Eye (tissue), 1 donor: Measurements from ENCODE around the gene CPEB4.

ENCODE experiments used
- DNase-seq: peaks from one replicate; pipeline ENCODE4 v3.0.0-alpha.2; 2015

Gene CPEB4

DNA sequence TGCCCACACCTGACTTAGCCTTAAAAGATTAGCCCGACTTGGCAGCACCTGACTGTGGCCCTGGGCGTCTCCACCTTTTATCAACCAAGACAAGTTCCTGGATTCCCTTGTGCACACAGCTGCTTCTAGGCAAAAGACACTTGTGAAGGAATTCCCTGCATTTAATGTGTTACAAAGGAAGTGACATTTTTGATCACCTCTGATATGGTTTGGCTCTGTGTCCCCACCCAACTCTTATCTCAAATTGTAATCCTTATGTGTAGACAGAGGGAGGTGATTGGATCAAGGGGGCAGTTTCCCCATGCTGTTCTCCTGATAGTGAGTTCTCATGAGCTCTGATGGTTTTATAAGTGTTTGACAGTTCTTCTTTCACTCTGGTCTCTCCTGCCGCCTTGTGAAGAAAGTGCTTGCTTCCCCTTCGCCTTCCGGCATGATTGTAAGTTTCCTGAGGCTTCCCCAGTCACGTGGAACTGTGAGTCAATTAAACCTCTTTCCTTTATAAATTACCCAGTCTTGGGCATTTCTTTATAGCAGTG lies 2.6 kb upstream of the CPEB4 start:
- no peak for DNase-seq

DNA sequence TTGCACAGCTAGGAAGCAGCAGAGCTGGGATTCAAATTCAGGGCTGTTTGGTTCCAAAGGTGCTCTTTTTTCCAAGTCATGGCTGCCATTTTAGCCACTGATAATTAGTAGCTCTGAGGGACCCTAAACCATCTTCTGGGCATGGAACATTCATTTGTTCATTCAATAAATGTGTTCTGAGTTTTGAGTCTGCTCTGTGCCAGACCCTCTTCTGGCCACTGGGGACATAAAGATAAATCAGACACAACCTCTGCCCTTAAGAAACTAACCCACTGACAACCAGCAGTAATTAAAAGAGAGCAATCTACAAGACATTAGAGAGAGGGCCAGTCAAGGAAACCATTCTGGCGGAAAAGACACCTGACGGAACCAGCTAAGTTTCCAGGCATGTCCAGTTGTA lies 2.0 kb upstream of the CPEB4 start:
- no peak for DNase-seq

DNA sequence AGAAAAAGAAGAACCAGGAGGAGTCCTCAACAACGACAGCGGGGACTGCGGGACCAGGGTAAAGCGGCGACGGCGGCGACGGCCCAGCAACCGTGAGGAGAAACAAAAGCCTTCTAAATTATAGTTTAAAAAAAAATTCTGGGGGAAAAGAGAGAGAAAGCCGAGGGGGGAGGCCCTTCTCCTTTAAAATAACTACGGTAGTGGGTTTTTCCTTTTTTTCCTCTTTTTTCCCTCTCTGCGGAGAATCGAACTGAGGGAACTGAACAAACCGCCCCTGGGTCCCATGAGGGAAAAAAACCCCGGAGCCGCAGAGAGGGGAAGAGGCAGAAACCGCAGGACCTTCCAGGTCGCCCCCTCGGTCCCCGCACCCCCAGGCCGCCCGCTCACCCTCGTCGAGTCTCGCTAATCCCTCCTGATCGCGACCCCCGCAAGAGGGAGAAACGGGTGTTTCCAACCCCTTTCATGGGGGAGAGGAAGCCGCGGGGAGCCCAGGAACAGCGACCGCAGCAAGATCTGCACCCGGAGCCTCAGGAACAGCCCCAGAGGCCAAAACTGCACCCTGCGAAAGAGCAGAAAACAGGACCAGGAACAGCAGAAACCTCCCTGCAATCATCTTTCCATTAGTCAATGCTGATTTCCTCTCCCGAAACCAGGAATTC lies 453 bp downstream of the CPEB4 start:
- DNase-seq: peak; percentile 32

DNA sequence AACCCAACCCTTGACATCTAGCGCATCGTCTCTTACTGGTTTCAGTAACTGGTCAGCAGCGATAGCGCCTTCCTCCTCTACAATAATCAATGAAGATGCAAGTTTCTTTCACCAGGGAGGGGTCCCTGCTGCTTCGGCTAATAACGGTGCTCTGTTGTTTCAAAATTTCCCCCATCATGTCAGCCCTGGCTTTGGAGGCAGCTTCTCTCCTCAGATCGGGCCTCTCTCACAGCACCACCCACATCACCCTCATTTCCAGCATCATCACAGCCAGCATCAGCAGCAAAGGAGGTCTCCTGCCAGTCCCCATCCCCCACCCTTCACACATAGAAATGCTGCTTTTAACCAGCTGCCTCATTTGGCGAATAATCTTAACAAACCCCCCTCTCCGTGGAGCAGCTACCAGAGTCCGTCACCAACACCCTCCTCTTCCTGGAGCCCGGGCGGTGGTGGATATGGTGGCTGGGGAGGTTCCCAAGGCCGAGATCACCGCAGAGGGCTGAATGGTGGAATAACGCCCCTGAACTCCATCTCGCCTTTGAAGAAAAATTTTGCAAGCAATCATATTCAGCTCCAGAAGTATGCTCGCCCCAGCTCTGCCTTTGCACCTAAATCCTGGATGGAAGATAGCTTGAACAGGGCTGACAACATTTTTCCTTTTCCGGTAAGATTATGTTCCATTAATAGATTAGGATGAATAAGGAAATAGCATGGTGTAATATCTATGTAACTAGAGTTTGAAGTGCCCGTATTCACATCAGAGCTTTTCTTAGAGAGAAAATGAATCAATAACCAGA lies 2.2 kb downstream of the CPEB4 start:
- peak; percentile 71 for DNase-seq

DNA sequence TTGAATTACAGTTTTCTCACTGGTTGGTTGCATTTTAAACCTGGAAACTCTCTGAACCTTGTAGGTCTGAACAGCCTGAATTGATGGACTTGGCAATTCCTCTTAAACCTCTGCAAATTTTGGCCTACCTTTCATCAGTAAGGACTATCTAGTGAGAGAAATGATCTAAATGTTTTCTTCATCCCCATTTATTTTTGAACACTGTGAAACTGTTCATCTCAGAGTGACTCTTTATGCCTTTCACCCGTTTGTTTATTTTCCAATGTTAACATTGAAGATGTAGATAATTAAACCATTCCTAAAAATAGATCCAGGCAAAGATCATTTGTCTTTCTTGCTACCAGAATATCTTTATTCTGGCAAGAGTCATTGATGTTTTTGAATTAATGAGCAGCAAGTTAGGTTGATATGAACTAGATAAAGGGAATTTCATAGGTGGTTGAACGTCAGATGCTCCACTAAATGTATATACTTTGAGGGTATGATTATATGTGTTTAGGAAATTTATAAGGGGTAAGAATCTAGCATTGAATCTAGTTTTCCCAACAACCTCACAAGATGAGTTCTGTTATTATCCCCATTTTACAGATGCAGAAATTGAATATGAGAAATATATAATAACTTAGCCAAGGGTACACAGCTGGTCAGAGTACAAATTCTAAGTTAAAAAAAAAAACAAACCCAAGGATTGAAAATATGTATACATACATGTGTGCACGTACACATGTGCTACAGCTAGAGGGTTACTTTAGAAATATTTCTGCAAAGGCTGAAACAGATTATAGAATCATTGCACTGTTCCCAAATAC lies 3.4 kb downstream of the CPEB4 start:
- no peak for DNase-seq

DNA sequence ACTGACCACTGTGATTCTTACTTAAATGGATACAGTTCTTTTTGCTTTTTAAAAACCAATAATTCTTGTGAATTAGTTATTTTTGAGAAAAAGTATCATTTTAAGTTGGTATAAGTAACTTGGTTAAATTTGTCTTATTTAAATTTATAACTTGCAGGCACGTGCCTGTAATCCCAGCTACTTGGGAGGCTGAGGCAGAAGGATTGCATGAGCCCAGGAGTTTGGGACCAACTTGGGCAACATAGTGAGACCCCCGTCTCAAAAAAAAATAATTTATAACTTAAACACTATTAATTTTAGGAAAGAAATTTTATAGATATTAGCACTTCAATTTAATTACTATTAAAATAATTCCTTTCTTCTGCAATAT lies 5.0 kb downstream of the CPEB4 start:
- no peak for DNase-seq

DNA sequence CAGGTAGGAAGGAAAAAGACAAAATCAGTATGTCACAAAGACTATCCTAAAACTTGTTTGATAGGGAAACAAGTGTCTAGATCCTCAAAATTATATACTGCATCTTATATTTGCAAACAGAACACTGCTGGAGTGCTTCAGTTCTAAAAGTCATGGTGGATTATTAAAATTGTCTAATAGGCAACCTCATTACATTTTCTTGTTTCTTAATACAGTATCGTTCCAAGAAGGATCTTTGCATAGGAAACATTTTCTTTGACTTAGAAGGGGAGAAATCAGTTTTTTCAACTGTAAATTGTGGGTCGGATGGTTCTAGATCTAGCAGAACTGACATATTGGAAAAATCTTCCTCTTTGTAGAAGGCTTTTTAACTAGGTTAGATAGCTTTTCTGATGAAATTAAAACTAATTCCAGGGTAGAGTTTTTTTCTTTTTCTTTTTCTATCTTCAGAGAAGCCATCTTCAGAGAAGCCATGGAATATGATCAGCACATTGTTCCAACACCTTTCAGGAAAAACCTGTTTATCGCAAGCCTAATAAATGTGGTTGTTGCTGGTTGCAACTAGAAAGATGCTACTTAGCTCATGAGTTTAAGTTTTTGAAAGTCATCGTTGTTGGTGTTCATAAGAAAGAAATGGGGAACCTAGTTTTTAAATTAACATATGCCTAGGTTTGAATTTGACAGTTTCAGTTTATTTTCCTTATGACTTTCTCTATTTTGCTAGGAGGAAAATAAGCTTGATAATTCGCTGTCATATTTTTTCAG lies 7.4 kb downstream of the CPEB4 start:
- DNase-seq: no peak

DNA sequence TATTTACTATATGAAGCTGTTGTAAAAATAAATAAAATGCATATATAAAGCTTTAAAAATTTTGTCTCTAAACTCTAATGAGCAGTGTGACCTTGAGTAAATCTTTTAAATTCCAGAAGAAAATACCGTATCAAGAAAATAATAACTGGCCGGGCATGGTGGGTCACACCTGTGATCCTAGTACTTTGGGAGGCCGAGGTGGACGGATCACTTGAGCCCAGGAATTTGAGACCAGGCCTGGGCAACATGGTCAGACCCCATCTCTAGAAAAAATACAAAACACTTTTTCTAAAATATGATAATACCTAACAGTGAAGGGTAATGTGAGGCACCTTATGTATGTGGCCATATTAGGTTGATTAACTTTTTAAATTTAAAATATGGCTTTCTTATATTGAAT lies 8.5 kb downstream of the CPEB4 start:
- no peak for DNase-seq

DNA sequence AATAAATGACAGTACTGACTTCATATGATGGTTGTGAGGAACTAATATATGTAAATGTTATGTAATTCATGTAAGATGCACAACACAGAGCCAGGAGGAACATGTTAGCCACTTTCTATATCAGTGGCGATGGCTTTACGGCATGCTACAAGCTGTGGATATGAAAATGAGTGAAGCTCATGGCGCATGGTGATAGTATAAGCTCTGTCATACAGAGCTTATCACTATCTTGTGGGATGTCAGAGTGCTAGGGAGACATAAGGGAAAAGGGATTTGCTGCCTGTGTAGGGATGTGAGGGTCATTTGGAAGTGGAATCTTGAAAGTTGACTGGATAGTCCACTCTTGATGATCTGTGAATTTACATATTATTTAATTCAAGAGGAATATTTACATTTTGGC lies 13.6 kb downstream of the CPEB4 start:
- DNase-seq: no peak

DNA sequence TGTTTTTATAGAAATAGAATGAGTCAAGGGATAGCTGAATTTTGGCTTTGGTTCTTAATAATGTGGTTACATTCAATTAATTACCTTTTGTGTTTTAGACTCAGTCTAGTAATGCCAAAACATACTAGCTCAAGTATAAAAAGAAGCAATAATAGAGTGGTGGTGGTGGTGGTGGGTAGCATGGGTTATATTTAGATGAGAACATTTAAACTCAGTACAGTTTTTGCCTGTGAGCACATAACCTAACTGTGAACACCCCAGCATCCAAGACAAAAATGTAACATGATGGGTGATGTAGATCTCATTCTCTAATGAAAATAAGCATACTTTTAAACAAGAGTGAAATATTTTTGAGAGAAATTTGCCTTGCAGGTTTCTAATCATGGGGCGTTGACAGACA lies 14.2 kb downstream of the CPEB4 start:
- no peak for DNase-seq

DNA sequence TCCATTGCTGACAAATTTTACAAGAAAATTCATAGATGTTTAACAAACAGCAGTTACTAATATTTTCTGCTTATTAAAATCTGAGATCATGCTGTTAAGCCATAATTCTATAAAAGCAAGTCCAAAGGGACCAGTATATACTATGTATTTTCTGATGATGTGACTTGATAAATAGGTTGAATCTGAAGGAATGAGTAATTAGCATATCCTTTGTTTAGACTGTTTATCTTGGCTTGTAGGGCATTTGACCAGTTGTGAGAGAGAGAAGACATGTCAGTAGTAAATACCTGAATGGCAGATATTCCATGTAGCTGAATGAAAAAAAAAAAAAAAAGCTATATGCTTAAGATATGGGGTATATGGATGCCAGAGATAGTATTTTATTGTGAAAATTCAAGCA lies 14.6 kb downstream of the CPEB4 start:
- DNase-seq: no peak

DNA sequence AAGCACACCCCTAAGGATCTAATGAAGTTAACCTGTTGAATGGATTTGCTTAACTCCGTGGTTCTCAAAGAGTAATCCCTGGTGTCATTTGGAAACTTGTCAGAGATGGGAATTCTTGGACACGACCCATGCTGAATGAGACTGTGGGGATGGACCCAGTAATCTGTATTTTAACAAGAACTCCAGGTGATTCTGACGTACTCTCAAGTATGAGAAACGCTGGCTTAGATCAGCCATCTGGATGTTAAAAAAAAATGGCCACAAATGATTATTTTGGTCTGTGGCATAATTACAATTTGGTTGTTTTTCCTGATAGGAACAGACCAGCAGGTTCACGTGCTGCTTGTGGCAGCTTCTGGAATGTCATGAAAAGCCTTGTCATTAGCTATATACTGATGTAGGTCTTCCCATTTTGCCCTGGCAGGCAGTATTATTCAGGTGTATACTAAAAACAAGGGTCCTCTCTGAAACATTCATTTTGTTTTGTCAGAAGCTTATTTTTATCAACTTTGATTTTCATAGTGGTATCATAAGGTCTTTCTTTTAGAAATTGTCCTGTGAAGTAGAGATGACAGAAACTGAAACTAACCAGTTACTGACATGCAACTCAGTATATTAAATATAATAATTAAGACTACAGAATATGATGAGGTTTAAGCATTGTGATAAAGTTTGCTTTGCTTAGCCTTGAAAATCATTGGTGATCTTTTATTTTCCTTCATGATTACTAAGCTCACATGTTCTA lies 15.4 kb downstream of the CPEB4 start:
- no peak for DNase-seq

DNA sequence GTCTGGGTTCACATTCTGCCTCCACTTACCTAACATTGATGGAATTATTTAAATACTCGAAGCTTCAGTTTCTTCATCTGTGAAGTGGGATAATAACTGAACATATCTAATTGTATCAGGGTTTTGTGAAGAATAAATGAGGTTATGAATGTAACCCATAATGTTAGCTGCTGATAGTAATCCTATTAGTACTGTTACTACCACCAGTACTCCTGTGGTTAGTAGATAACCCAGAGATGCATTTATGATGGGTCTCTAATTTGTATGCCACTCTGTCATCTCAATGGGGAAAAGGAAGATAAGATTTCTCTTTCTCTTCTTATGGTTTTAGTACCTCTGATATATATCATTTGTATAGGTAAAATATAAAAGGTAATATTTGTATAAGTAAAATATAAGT lies 16.0 kb downstream of the CPEB4 start:
- DNase-seq: no peak

DNA sequence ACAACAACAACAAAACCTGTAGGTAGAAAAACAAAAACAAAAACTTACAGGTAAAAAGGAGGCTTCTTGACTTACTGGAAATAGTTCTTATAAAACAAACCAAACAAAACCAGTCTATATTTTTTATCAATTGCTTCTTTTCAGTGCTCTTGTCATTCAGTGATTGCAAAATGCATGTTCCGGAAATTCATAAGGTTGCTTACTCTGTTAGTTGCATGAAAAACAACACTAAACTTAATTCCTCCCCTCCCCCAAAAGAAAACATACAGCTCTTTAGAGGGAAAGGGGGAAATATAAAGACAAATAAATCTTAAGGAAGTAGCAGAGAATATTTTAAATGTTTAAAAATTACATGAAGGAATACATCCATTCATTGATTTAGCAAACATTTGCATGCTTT lies 19.1 kb downstream of the CPEB4 start:
- no peak for DNase-seq

DNA sequence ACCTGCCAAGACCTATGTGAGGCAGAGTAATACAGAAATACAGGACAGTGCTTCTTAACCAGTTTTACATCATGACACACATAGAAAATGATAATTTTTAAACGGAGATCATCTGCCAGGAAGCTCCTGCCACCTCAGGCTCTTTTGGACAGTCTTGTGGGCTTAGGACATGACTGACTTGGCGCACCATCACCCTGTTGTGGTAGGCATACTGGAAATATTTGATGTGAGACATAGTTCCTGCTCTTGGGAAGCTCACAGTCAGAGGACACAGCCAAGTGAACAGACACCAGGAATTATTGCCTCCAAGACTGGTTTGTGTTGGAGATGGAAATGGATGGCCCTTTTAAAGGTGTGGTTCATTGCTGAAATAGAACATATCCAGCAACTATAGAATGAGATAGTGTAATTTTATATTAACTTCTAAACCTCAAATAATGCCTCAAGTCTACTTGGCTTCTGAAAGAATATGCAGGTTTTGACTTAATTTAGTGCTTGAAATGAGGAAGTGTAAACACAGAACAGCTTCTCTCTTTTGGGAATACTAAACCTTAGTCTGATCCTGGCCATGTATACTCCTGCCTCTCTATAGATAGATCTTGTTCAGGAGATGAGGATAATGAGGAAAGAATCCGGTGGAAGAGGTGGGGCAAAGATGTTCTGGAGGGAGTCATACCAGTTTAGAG lies 19.7 kb downstream of the CPEB4 start:
- no peak for DNase-seq

DNA sequence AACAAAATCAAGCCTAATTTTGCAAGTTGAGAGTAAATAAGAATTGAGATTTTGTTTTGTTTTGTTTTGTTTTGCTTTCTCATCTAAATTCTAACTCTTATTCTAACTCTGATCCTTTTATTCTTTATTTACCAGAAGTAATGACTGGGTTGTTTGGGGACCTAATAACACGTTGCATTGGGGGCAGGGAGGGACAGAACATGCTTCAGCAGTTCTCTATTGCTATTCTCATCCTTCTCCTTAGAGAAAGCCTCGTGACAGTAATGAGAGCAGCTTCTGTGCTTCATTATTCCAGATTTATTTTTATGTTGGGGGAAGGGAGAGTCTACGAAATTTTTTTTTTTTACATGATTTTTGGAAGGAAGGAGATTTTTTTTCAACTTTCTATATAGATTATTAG lies 21.1 kb downstream of the CPEB4 start:
- peak; percentile 50 for DNase-seq

DNA sequence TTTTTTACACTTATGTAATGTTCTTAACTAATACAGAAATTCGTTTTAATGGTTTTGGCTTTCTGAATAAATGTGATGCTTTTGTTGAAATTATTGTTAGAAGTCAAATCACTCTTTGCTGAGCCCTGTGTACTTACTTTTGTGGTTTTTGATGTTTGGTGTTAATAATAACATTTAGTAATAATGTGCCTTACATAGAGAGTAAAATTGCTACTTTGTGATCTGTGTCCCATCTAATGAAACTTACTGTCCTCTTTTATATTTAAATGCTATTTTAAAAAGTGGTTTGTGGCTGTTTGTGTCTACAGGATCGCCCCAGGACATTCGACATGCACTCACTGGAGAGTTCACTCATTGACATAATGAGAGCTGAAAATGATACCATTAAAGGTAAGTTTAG lies 22.1 kb downstream of the CPEB4 start:
- no peak for DNase-seq

DNA sequence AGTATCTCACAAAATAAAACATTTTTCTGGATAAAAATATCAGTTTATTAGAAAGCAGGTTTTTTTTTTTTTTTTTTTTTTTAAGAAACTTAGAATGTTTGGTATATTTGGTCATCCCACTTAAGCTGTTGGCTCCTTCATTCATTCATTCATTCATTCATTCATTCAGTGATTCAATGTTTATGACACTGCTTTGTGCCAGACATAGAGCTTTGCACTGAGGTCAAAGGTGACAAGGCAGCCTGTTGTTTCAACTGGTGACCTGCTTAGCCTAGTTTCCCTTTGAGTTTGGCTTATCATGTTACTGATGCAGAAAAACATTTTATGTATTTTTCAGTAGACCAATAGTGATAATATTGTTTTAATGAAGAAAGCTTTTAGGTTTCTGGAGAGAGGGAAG lies 23.5 kb downstream of the CPEB4 start:
- no peak for DNase-seq

DNA sequence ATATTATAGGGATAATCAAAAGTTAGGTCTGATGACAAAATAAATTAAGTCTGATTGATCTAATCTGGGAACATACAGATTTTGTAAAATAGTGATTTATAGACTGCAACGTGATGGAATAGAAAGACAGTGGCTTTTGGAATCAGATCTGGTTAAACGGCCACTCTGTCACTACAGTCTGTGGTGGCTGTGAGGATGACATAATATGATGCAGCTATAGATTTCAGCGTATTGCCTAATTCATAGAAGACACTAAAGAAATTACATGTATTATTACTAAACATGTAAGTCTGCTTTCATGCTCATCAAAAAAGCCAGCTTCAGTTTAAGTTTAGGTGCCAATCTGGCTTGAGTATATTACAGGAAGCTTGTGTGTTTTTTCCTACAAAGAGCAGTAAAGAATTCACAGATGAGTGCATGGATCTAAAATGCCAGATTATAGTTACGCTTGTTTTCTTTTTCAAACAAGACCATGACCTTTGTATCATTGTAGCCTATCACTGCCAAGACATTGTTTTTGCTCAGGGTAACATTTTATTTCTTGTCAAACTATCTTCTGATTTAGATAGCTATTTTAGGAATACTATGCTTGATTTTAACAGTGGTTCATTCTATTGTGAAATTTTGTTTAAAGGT lies 25.7 kb downstream of the CPEB4 start:
- no peak for DNase-seq

DNA sequence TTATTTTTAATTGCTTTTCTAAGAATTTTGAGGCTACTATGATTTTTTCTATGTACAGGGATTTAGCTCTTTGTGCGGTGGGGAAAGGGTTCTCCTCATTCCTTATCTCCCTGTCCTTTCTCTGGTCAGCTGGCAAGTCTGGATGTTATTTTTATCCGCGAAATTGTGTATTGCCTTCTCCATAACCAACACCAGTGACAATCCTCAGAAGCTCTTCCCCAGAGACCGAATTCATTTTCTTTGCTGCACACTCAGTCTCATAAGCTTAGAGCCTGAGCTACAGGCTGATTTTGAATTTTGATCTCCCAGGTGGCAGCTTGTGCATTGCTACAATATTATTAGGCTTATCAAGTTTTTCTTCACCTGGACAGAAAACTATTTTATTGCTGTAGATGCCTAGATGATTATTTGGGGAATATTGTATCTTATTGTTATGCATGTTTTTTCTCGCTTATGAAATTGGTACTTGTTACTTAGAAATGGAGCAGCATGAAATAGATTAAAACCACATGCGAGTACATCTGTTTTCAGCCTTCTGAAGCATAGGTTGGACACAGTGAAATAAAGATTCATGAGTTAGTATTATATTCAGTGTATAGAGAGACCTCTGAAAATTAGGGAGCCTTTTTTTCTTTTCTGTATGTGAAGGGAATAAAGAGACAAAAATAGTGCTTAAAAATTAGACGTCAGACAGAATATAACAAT lies 27.3 kb downstream of the CPEB4 start:
- DNase-seq: peak; percentile 48
